Large intestine (tissue), 3 donors: ENCODE measurements around the gene RAD51B. TPM values are rescaled to one million over a fixed set of nuclear protein-coding genes. Genes with fewer than 3 reads are reported as not detected.

Experiments used
- DNase-seq, 2 donors: peaks; one replicate each; pipeline versions ENCODE4 v3.0.0 to v3.0.0-alpha.2; 2013
- H3K27ac ChIP-seq: one replicate; pipeline ENCODE4 v1.5.1; 2013; ENCODE audit warnings: low read length
- H3K27me3 ChIP-seq: 2 replicates; pipeline ENCODE4 v1.6.1; 2013; ENCODE audit warnings: low read length; ENCODE audit not compliant: control insufficient read depth, insufficient read depth
- H3K36me3 ChIP-seq: 2 replicates; pipeline ENCODE4 v1.6.1; 2013; ENCODE audit warnings: low read length; ENCODE audit not compliant: control insufficient read depth, insufficient read depth
- H3K4me1 ChIP-seq: one replicate; pipeline ENCODE4 v1.6.1; 2013; ENCODE audit warnings: low read length; ENCODE audit not compliant: control insufficient read depth, insufficient read depth
- H3K4me3 ChIP-seq: one replicate; pipeline ENCODE4 v1.5.1; 2013; ENCODE audit warnings: low read length
- H3K9me3 ChIP-seq: one replicate; pipeline ENCODE4 v1.6.1; 2013; ENCODE audit warnings: mild to moderate bottlenecking, low read depth, low read length, moderate library complexity; ENCODE audit not compliant: control insufficient read depth
- WGBS: methylation state at CpG from one replicate; pipeline ENCODE4 v1.1.5; 2013; ENCODE audit warnings: low lambda C conversion rate; ENCODE audit not compliant: insufficient coverage; 5-methylcytosine and 5-hydroxymethylcytosine counted together
- polyA plus RNA-seq: library from polyadenylated mRNA; unstranded; fragments of 120-200 nt; gene quantifications from one replicate; pipeline ENCODE4 v1.2.1, GENCODE V29; 2013

The RAD51B gene
- polyA plus RNA-seq, 1 donor, result 6.4 TPM

- Histone ChIP-seq H3K27me3 (no peaks in the 10 kb centered on the region), H3K27ac (no peak overlapping the region), H3K36me3 (no peaks in the 10 kb centered on the region), H3K9me3 (no peaks in the 10 kb centered on the region), H3K4me1 (peaks cover 27% of the 10 kb centered on the region), H3K4me3 (no peak overlapping the region)
- no CpG with 5 or more reads among the region's 6 CpGs for WGBS
- DNase-seq, result no peak
Observed at GRCh38 chr14:68734231-68734732, 914.7 kb downstream of the RAD51B start.

- no peaks in the 10 kb centered on the region for H3K36me3 ChIP-seq
- no peaks in the 10 kb centered on the region for H3K9me3 ChIP-seq
- peak overlapping the region; percentile 57 for H3K27ac ChIP-seq
- no peaks in the 10 kb centered on the region for H3K27me3 ChIP-seq
- no peak for DNase-seq
- H3K4me3 ChIP-seq, result no peak overlapping the region
- H3K4me1 ChIP-seq, result peaks cover 22% of the 10 kb centered on the region
- WGBS, result 70% methylated on average over 2 of the region's 4 CpGs
Observed at GRCh38 chr14:68735856-68736255, 916.3 kb downstream of the RAD51B start.

- Histone ChIP-seq H3K4me1 (peaks cover 22% of the 10 kb centered on the region), H3K36me3 (no peaks in the 10 kb centered on the region), H3K27ac (peak overlapping the region; percentile 57), H3K27me3 (no peaks in the 10 kb centered on the region), H3K9me3 (no peaks in the 10 kb centered on the region), H3K4me3 (no peak overlapping the region)
- WGBS, result no CpG with 5 or more reads among the region's 7 CpGs
- DNase-seq, result no peak
Observed at GRCh38 chr14:68736471-68736871, 916.9 kb downstream of the RAD51B start.

- H3K36me3 ChIP-seq, result no peaks in the 10 kb centered on the region
- DNase-seq, result no peak
- H3K4me3 ChIP-seq, result no peak overlapping the region
- no peaks in the 10 kb centered on the region for H3K9me3 ChIP-seq
- no CpG with 5 or more reads among the region's 1 CpG for WGBS
- peaks cover 22% of the 10 kb centered on the region for H3K4me1 ChIP-seq
- no peak overlapping the region for H3K27ac ChIP-seq
- no peaks in the 10 kb centered on the region for H3K27me3 ChIP-seq
Observed at GRCh38 chr14:68737086-68737485, 917.5 kb downstream of the RAD51B start.

- no peak overlapping the region for H3K4me3 ChIP-seq
- DNase-seq, result no peak
- no peaks in the 10 kb centered on the region for H3K9me3 ChIP-seq
- WGBS, result no CpG with 5 or more reads among the region's 4 CpGs
- no peak overlapping the region for H3K27ac ChIP-seq
- H3K36me3 ChIP-seq, result no peaks in the 10 kb centered on the region
- peaks cover 22% of the 10 kb centered on the region for H3K4me1 ChIP-seq
- no peaks in the 10 kb centered on the region for H3K27me3 ChIP-seq
Observed at GRCh38 chr14:68738559-68738958, 919.0 kb downstream of the RAD51B start.

- Histone ChIP-seq H3K36me3 (no peaks in the 10 kb centered on the region), H3K4me1 (peaks cover 17% of the 10 kb centered on the region), H3K9me3 (no peaks in the 10 kb centered on the region), H3K27me3 (no peaks in the 10 kb centered on the region), H3K4me3 (no peak overlapping the region), H3K27ac (no peak overlapping the region)
- no peak for DNase-seq
- WGBS, result no CpG with 5 or more reads among the region's 7 CpGs
Observed at GRCh38 chr14:68739701-68740100, 920.1 kb downstream of the RAD51B start.

- no peak for DNase-seq
- Histone ChIP-seq H3K36me3 (no peaks in the 10 kb centered on the region), H3K4me3 (no peak overlapping the region), H3K4me1 (peaks cover 17% of the 10 kb centered on the region), H3K27me3 (no peaks in the 10 kb centered on the region), H3K9me3 (no peaks in the 10 kb centered on the region), H3K27ac (no peak overlapping the region)
- no CpG with 5 or more reads among the region's 4 CpGs for WGBS
Observed at GRCh38 chr14:68740788-68741476, 921.4 kb downstream of the RAD51B start.

- Histone ChIP-seq H3K27ac (no peak overlapping the region), H3K9me3 (no peaks in the 10 kb centered on the region), H3K4me3 (no peak overlapping the region), H3K36me3 (no peaks in the 10 kb centered on the region), H3K27me3 (no peaks in the 10 kb centered on the region), H3K4me1 (peaks cover 12% of the 10 kb centered on the region)
- no peak for DNase-seq
Observed at GRCh38 chr14:68741477-68741791, 921.9 kb downstream of the RAD51B start.

- no peak for DNase-seq
- no peaks in the 10 kb centered on the region for H3K36me3 ChIP-seq
- H3K27me3 ChIP-seq, result no peaks in the 10 kb centered on the region
- peaks cover 7% of the 10 kb centered on the region for H3K4me1 ChIP-seq
- H3K4me3 ChIP-seq, result no peak overlapping the region
- WGBS, result no CpG with 5 or more reads among the region's 6 CpGs
- H3K27ac ChIP-seq, result no peak overlapping the region
- no peaks in the 10 kb centered on the region for H3K9me3 ChIP-seq
Observed at GRCh38 chr14:68741839-68742470, 922.4 kb downstream of the RAD51B start.

- Histone ChIP-seq H3K4me1 (no peaks in the 10 kb centered on the region), H3K9me3 (no peaks in the 10 kb centered on the region), H3K27me3 (no peaks in the 10 kb centered on the region), H3K36me3 (no peaks in the 10 kb centered on the region), H3K4me3 (no peak overlapping the region), H3K27ac (no peak overlapping the region)
- WGBS, result 94% methylated on average over 2 of the region's 12 CpGs
- no peak for DNase-seq
Observed at GRCh38 chr14:68744613-68745012, 925.0 kb downstream of the RAD51B start.

- no peak for DNase-seq
- H3K4me1 ChIP-seq, result no peaks in the 10 kb centered on the region
- no peak overlapping the region for H3K27ac ChIP-seq
- WGBS, result no CpG with 5 or more reads among the region's 5 CpGs
- H3K9me3 ChIP-seq, result no peaks in the 10 kb centered on the region
- no peak overlapping the region for H3K4me3 ChIP-seq
- no peaks in the 10 kb centered on the region for H3K36me3 ChIP-seq
- no peaks in the 10 kb centered on the region for H3K27me3 ChIP-seq
Observed at GRCh38 chr14:68747393-68747792, 927.8 kb downstream of the RAD51B start.
